Activated CD4-positive, alpha-beta T cell treated with anti-CD3 and anti-CD28 coated beads, Interleukin-2, amount 50 U/mL, for 1 hour (primary cell): ENCODE results near the gene KLF8.

Experiments used
- DNase-seq: peaks from one replicate; pipeline ENCODE4 v3.0.0-alpha.2; 2020

The KLF8 gene

DNA sequence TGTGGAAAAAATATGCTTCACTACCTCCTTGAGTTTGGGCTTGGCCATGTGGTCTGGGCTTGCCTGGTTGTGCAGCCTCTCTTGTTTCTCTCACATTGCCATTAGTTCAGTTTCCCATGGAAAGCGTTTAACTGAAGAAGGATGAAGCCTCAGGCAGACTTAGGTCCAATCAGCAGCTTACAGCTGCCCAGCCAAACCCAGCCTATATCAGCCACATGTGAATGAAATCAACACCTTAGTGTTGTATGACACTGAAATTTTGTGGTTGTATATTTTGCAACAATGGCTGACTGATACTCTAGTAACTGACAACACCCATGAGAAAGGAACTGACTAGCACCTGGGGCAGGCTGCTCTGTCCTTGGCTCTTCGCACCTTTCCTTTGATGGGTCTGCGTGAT lies 81.2 kb downstream of the KLF8 start:
- DNase-seq = no peak

DNA sequence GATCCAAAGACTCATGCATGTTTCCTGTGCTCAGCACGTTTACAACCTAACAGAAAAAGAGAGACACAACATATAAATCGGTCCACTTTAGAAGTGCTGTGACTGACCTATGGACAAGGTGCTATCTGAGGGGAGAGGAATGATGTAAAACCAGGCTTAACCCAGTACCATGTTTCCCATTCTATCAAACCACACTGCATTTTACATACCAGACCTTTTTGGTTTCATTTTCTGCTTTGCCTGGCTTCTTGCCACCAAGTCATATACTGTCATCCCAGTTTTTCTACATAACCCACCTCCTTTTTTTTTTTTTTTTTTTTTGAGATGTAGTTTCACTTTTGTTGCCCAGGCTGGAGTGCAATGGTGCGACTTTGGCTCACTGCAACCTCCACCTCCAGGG lies 82.2 kb downstream of the KLF8 start:
- DNase-seq = no peak

DNA sequence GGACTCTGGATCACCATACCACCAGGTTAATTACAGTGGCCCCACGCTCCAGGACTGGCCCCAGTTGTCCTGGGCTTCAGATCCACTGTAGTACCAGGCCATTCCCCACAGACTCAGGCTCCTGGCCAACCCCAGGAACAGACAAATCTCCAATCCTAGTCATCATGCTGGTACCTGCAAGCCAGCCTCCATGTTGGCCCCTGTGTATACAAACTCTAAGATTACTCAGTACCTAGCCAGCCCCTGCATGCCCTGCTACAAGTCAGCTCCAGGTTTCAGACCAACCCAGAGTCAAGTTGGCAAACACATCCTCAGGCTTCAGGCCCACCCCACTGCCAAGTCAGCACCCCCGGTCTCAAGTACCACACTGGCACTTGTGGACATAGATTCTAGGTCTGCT lies 85.9 kb downstream of the KLF8 start:
- no peak for DNase-seq

DNA sequence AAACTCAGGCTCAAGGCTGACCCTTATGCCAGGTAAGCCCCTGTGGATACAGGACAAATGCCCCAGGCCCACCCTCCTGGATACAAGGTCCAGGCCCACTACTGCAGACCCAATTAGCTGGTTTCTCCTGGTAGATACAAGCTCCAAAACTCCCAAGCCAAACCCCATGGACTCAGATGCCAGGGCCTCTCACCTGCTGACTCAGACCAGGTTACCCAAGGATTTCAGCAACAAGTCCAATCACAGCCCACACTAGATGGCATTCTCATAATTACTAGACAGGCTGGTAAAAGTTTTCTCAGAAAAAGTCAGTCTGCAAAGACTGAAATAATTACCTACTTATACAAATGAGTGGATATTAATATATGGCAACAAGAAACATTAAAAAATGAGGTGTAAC lies 87.0 kb downstream of the KLF8 start:
- no peak for DNase-seq
